K562 treated with DMSO at 1 percent for 24 hours (cell line): ENCODE measurements around the gene MED6. TPM values are rescaled to one million over a fixed set of nuclear protein-coding genes. Genes with fewer than 3 reads are reported as not detected.

Experiments used
- total RNA-seq: library from RNA; unstranded; fragments of 300-600 nt; gene quantifications from 2 replicates; pipeline ENCODE4 v1.2.3, GENCODE V29; 2022; ENCODE audit warnings: low read depth; ENCODE audit not compliant: insufficient read depth

The MED6 gene
- total RNA-seq, result 16.2 and 18.1 TPM in 2 replicates

GRCh38 chr14:70600382-70601157 lies at the start of gene MED6:
MED6 (minus strand) TSS chr14:70600655; CDS start chr14:70600637, 18 bp downstream.

GRCh38 chr14:70641548-70642302 lies 41.3 kb upstream of the MED6 start, which contains the start of gene TTC9:
TTC9 (plus strand) TSS chr14:70641916; CDS start chr14:70642130, 214 bp downstream.

GRCh38 chr14:70534904-70535303 lies 65.6 kb downstream of the MED6 start, which contains the start of gene ADAM20:
ADAM20 (minus strand) TSS chr14:70535004; CDS start chr14:70524757, 10,247 bp downstream.

Other genes starting within 250 kb of the MED6 start
- 6.3 and 8.7 TPM in 2 replicates for gene COX16, start 241.0 kb downstream of the MED6 start, total RNA-seq
- 3.9 and 4.2 TPM in 2 replicates for gene SYNJ2BP, start 183.6 kb downstream of the MED6 start, total RNA-seq
- not detected in 2 replicates for gene ADAM21, start 148.5 kb downstream of the MED6 start, total RNA-seq
- not detected in 2 replicates for gene ADAM20, start 65.7 kb downstream of the MED6 start, total RNA-seq
- not detected in 2 replicates for gene TTC9, start 41.3 kb upstream of the MED6 start, total RNA-seq
- 1.4 and 1.8 TPM in 2 replicates for gene MAP3K9, start 208.9 kb upstream of the MED6 start, total RNA-seq